ENCODE results near the gene PXDC1.
"Not testable (repeated sequence)": the region's sequence is repeated elsewhere in the genome, so short reads cannot be mapped to it uniquely, and the experiment has no call there.

The PXDC1 gene

DNA sequence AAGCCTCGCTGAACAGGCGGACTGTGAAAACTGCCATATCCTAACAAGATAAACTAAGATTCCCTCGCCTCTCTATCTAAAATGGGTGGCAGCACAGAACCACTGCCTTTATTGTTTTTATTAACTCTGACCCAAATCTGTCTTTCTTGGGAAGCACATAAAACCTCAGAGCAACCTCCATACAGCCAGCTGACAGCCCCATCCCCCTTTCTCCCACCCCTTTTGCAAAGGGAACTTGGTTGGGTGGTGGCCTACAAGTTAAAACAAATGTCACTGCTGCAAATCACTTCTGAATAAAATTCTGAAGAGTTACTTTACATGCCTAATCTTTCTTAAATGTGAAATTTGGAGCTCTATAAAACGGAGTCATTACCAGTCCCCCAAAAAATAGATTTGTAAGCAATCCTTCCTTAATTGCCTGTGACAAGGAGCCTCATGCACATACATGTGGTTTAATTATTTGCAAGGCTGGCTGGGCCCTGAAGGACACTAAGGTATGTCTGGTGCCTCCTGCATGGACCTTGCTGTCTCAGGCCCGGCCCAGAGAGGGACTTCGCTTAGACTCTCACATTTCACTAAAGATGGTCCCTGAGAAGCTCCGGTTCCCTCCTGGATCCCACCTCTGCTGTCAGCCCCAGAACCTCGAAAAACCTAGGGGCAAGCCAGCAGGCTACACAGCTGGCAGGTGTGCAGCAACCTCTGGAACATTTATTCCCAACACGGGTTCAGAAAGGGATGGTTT, 21.7 kb downstream of the PXDC1 start:
- no peak for DNase-seq

DNA sequence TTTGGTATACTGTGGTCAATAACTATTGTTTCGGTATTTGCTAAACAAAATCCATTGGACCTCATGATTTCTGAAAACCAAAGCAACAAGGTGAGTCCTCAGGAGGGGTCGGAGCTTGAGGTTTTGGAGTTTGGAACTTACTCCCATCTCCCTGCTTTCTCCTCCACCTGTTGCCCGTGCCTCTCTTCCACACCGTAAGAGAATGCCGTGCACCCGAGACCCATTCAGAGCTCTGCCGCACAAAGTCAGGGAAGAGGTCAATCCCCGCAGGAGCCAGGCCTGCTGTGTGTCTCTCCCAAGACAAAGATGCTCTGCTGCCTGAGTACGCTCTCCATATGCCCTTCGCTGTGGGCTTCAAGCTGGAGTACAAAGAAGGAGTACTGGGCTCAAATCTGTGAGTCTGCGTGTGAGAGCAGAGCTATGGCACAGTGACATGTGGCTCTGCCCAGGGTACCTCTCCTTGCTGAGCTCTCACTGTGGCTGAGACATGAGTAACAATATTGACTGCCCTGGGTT, 23.9 kb downstream of the PXDC1 start:
- no peak for DNase-seq

DNA sequence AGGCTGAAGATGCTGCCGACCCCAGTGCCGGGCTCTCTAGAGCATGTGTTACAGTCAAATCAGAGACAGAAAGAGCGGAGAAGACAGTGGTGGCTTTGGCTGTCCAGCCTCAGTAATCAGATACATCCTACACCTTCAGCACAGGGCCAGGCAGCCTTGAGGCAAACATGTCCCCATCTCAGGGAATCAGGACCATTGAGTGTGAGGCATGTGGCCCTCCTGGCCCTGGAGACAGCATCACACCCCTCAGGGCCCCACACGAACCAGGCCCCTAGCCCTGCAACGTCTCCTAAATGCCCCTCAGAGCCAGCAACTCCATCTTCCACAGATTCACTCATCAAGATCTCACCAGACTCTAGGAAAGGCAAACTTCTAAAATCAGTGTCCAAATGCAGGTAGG, 24.5 kb downstream of the PXDC1 start:
- DNase-seq, result no peak

DNA sequence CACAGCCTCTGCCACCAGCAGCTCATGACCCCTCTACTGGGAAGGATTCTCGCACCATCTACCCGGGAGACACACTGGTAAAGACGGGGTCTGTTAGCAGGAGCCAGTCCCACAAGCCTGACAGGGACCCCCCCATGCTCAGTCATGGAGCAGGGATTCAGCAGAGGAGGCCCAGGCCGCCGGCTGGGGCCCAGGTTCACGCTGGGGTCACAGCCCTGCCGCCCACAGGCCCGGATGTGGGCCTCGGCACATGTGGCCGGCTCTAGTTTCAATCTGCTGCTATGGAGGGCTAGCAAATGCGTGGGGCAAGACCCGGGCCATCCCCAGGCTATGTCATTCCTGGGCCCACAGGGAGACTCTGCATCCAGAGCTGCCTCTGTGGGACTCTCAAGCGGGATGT, 25.1 kb downstream of the PXDC1 start:
- DNase-seq, result no peak

DNA sequence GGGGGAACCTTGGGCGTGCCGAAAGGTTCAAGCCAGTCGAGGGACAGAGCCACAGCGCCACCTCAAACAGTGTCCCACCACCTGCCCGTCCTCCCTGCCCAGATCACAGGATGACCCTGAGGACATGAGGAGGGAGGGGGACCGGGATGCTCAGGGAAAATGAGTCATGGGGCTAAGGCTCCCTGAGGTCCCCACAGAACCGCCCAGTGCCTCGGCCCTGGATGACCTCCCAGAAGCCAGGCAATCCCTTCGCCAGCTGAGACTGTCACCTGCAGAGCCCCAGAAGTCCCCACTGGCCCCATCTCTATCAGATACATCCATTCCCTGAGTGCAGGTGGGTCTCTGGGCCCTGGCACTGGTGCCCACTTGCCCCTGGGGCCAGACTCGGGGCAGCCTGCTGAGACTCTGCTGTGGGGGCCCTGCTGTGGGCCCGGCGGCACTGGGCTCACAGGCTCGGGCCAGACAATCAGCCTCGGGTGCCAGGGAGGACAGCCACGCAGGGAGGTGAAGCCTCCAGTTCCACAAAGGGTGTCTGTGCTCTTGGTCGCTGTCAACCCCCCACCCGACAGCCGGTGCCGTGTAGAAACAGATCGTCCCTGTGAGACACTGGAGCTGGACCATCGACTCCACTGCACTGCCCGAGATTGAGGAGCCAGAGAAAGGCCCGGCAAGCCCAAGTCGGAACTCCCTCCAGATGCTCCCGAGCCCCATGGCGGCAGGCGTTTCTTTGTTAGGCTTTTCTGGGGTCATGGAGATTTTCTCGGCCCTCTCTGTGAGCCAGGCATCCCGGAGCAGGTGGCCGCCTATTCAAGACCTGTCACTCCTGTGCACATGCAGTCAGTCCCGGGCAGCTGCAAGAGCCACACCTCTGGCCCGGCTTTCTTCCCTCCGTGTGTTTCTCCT, 26.1 kb downstream of the PXDC1 start:
- DNase-seq, result no peak

DNA sequence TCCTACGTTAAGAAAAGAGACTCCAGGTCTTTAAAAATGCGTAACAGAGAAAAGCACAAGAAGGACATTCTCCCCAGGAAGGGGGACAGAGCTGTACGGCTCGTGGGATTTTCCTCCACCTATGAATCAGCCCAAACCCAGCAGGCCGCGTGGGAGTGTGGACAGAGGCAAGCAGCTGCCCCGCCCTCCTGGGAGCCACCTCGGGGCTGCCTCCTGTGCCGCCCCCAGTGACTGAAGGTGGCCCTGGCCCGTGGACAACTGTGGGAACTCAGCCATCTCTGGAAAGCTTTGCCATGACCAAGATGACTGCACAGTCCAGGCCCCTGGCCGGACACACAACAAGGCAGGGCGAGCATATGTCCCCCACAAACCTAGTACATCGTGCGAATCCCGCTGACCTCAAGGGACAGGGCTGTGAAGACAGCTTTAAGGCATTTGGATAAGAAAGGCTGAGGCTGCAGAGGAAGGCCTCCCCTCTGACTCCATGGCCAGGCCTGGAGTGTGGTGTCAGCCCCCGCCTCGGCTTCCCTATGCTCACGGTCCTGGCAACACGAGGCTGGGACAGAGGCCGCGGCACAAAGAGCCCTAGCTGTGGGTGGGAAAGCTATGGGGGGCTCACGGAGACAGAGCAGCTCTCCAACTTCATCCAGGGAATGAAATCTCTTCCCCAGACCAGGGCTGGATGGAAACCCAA, 26.9 kb downstream of the PXDC1 start:
- DNase-seq, result no peak

DNA sequence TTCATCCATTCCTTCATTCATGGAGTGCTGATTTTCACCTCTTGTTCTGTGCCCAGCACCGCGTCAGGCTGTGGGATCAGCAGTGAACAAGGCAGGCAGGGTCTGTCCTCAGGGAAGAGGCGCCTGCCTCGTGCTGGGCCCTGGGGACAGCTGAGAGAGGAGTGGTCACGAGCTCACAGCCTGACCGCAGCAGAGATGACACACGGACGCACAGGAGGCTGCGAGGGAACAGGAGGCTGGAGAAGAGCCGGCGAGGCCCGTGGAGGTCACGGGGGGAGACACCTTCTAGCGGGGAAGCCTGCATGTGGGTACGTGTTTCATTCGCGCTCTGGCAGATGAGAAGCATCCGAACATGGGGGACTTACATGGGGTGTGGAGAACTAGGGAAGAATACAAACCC, 27.5 kb downstream of the PXDC1 start:
- DNase-seq, result no peak

DNA sequence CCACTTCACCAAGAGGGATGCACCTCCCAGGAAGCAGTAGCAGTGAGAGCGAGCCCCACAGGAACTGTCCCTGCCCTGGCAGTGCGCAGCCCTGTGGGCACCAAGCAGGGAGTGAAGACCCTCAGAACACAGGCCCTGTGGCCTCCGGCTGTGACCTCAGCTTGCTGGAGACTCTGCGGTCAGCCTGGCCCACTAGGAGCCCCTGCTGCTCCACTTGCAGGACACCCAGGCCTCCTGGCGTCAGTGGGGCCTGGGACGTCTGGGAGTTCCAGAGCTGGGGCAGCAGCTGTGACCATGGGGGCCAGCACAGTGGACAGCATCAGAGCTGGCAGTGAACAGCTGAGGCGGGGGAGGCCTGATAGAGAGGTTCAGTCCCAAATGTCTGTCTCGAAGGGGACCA, 28.3 kb downstream of the PXDC1 start:
- no peak for DNase-seq

DNA sequence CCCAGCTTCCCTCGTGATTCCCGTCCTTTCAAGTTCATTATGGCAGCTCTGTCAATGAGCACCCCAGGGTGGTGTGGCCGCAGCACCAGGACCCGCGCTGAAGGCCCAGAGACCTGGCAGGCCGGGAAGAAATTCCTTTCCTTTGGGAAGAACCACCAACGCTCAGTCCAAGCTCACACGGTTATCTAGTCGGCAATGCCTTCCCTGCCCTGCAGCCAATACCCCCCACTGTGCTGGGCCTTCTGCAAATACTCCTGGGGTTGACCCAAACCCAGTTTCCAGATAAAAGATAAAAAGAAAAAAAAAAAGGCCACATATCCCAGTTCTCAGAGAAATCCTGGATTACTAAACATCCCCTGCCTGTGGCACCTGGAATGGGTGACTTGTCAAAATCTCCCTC, 28.7 kb downstream of the PXDC1 start:
- DNase-seq, result no peak

DNA sequence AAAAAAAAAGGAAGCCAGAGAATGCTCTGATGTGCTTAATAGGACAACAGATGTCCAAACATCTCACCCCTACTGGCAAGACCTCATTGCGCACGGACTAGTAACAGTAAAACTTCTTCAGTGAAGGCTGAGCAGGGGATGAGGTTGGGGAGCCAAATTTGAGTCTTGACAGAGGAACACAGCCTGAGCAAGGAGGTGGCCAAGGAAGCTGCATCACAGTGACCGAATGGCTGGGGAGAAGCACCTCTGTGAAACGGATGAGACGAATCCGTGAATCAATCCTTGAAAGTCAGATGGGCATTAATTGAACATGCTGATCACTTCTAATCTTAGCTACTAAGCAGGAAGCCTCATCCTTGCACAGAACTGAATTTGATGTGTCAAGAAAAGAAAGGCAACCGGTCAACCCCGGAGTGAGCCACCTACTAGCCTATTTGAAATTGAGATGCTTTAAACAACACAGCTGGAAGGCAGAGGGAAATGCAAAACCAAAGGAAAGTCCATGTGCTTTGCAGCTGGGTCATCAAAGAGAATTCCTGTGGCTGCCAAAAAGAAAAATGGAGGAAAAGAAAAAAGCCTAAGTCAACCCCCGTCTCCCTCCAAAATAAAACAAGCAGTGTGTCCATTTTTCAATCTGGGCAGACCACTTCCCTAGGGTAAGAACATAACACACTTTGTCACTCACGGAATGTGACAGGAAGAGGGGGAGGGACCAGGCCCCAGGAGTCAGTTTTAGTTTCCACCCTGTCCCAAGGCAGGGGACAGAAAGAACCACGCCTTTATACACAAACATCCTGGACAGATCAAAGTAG, 29.5 kb downstream of the PXDC1 start:
- no peak for DNase-seq

DNA sequence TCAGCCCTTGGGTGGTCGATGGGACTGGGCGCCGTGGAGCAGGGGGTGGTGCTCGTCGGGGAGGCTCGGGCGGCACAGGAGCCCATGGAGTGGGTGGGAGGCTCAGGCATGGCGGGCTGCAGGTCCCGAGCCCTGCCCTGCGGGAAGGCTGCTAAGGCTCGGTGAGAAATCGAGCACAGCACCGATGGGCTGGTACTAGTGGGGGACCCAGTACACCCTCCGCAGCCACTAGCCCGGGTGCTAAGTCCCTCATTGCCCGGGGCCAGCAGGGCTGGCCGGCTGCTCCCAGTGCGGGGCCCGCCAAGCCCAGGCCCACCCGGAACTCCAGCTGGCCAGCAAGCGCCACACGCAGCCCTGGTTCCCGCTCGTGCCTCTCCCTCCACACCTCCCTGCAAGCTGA, 30.7 kb downstream of the PXDC1 start:
- not testable (repeated sequence) for DNase-seq

DNA sequence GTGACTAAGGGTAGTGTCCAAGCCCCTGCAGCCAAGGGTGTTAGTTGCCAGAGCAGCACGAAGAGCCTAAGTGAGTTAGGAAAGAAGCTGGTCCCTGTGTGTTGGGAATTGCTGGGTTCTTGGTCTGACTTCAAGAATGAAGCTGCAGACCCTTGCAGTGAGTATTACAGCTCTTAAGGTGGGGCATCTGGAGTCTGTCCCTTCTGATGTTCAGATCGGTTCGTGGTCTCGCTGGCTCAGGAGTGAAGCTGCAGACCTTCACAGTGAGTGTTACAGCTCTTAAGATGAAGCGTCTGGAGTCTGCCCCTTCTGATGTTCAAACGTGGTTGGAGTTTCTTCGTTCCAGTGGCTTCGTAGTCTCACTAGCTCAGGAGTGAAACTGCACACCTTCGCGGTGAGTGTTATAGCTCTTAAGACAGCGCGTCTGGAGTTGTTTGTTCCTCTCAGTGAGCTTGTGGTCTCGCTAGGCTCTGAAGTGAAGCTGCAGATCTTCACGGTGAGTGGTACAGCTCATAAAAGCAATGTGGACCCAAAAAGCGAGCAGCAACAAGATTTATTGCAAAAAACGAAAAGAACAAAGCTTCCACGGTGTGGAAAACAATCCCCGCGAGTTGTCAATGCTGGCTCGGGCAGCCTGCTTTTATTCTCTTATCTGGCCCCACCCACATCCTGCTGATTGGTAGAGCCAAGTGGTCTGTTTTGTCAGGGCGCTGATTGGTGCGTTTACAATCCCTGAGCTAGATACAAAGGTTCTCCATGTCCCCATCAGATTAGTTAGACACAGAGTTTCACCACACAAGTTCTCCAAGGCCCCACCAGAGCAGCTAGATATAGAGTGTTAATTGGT, 31.8 kb downstream of the PXDC1 start:
- DNase-seq, result no peak

DNA sequence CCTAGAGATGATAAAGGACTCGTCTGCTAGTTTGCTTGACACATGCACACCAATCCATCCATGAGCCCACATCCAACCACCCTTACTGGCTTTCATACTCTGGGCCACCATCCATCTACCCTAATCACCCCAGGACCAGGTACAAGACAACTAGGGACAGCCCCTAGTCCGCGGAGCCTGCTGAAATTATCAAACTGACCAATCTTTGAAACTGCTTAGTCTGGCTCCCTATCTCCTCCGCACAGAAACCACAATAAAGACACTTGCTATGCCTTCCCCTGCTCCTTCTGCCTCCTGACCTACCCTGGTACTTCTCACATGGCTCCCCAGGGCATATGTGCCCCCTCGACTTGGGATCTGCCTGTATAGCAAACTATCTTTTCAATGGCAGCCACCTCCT, 33.1 kb downstream of the PXDC1 start:
- DNase-seq, result no peak

DNA sequence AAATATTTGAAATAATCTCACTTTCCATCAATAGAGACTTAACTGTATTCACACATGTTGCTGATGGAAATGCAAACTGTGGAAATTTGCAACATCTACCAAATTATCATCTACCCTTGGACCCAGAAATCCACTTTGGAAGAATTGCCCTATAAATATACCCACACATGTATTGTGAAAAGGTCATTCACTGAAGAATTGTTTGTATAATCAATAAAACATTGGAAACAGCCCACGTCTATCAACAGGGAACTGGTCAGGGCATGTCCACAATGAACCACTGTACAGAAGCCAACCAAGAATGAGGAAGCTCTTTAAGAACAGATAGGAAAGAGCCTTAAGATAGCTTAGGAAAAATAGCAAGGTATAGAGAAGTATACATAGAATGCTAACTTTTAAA, 36.2 kb downstream of the PXDC1 start:
- no peak for DNase-seq

DNA sequence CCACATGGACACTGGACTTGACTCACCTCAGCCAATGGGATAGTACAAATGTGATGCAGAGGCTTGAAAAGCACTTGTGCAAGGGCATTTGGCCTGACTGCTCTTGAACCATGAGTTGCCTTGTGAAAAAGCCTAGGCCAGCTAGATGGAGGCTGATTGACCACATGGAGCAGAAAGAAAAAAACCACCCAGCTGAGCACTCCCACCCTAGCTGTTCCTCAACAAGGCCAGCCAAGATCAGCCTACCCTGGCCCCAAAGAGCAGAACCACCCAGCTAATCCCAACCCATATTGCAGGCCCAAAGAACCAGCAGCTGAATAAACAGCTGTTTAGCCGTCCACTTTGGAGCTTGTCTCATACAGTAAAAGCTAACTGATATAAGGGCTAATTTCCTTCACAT, 36.7 kb downstream of the PXDC1 start:
- DNase-seq, result no peak

DNA sequence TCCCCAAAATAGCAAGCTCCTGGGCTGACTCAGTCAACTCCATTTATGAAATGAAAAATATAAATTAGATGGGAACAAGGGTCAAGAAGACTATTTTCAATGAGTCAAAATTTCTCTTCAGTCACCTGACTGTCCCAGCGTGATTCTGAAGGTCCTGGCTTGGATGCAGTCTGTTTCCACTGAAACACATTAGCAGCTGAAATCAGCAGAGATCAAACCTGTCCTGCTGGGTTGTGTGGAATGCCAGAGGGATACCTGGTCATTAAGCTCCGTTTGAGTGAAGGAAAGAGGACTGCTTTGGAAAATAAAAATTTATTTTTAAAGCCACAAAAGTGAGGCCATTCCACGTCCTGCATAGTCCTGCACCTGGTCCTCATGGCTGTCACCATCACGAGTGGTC, 37.4 kb downstream of the PXDC1 start:
- no peak for DNase-seq

DNA sequence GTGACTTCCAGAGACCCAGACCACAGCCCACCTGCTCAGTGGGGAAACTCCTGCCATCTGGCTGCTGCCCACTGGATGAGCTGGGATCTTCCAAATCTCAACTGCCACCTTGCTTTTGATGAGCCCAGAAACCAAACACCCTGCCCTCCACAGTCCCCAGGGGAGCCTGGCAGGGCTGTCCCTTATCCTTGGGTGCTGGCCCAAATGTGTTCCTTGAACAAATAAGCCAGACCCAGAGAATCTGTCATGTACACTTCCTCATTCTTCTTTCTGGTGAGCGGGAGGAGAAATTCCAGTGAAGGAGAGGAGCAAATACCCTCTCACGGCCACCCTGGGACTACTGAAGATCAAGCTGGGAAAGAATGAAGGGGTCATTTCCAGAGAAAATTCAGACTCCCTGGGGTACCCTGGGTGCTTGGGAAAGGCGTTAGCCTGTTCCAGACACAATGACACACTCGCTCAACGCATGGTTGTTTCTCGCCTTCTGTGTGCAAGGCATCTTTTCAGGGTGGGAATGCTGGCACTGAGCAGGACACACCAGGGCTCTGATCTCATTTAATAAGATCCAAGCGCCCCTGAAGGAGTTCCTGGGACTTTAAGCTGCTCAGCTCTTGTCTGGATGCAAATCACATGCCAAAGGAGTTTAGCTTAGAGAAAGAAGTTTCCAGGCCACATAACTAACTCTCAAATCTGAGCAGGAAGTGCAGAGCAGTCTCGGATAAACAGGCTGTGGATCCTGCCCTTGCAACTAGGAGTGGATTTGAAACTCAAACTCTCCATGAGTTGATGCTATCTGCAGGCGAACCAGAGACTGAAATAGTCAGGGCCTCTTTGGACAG, 38.5 kb downstream of the PXDC1 start:
- no peak for DNase-seq

DNA sequence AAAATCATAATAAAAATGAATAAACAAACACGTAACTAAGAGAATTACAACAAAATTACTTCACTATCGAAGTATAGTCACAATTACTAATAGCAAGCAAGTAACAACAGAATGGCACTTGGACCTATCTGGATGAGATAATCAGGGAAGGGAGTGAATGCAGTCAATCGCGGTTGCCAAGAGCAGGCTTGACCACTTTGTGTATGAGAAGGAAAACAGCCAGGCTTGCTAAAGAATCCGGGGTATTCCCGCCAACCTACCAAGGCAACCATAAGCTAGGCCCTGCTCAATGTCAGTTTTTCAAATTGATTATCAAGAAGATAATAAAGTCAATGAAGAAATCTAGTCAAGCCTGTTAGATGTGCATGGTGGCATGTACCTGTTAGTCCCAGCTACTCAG, 39.7 kb downstream of the PXDC1 start:
- DNase-seq, result no peak

DNA sequence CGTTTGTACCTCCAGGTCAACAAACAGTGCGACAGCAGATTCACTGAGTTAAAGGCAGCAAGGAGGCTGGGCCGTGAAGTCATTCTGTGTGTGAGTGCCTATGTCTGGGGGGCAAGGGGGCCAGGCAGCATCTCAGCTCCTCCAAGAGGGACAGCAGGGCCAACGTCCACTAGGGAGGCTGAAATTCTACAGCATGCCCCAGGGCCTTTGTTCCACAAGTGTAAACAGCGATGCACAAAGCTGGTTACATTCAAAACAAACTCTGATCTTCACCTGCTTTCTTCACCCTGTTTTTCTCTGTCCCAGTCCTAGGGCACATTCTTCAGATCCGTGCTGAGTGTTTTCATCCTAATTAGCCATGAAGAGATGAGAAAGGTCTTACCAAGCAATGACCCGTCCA, 41.1 kb downstream of the PXDC1 start:
- no peak for DNase-seq

DNA sequence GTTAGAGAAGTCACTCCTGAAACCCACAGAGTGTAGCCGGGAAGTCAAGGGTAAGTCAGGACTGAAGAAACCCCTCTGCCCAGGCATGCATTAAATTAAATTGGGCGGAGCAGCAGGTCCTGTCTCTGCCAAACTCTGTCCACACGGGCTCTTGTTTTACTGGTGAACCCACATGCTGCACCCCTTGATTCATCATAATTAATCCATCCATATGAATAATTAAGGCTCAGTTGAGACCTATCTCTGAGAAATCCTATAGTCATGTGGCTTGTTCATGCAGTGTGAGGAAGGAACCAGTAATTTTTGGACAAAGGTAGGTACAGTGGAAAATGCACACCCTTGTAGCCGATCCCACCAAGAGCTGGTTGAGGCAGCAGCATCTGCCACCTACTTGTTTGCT, 43.0 kb downstream of the PXDC1 start:
- DNase-seq, result no peak

Measured in NCI-H2107 (cell line).